Activated T-helper 2 cell treated with anti-CD3 and anti-CD28 coated beads, Interferon-gamma antibody, Interleukin-2, Interleukin-4, amounts not matched to agents 10 μg/mL and 5 μg/mL and 100 μg/mL, durations not matched to agents 14 hours and 24 hours and 36 hours (primary cell): ENCODE measurements around the gene FGF4. TPM values are rescaled to one million over a fixed set of nuclear protein-coding genes. Genes with fewer than 3 reads are reported as not detected.

ENCODE experiments used
- DNase-seq: peaks from one replicate; pipeline ENCODE4 v3.0.0; 2021; ENCODE audit warnings: low spot score
- H3K27ac Mint-ChIP-seq: one replicate; pipeline ENCODE4 v1.8.0; 2021; ENCODE audit warnings: mixed read lengths
- H3K27me3 Mint-ChIP-seq: one replicate; pipeline ENCODE4 v1.8.0; 2021; ENCODE audit warnings: low read depth, mixed read lengths
- H3K36me3 Mint-ChIP-seq: one replicate; pipeline ENCODE4 v1.8.0; 2021; ENCODE audit warnings: low read depth, mixed read lengths
- H3K4me1 Mint-ChIP-seq: one replicate; pipeline ENCODE4 v1.8.0; 2021; ENCODE audit warnings: low read depth, mixed read lengths
- H3K4me3 Mint-ChIP-seq: one replicate; pipeline ENCODE4 v1.8.0; 2021; ENCODE audit warnings: low read depth, mild to moderate bottlenecking, moderate library complexity, mixed read lengths
- H3K9me3 Mint-ChIP-seq: one replicate; pipeline ENCODE4 v1.8.0; 2021; ENCODE audit warnings: mixed read lengths
- intact Hi-C: fragments of 100-400 bp; cut with micrococcal nuclease; formaldehyde crosslinking; loops from one replicate; pipeline ENCODE4 v1.15.1; 2023
- total RNA-seq: library from RNA; stranded (reverse); gene quantifications from 2 replicates; pipeline ENCODE4 v1.2.3, GENCODE V29; 2022

Gene FGF4
- total RNA-seq, 1 donor from 2014 or later, result not detected

GRCh38 chr11:69748637-69749036 is 26.5 kb downstream of the FGF4 start:
- H3K4me3 Mint-ChIP-seq, result no peak overlapping the region
- no peaks in the 10 kb centered on the region for H3K27me3 Mint-ChIP-seq
- H3K27ac Mint-ChIP-seq, result no peak overlapping the region
- no peaks in the 10 kb centered on the region for H3K9me3 Mint-ChIP-seq
- no peaks in the 10 kb centered on the region for H3K36me3 Mint-ChIP-seq
- H3K4me1 Mint-ChIP-seq, result no peaks in the 10 kb centered on the region
- intact Hi-C loops, result no loop called here
- no peak for DNase-seq

DNA sequence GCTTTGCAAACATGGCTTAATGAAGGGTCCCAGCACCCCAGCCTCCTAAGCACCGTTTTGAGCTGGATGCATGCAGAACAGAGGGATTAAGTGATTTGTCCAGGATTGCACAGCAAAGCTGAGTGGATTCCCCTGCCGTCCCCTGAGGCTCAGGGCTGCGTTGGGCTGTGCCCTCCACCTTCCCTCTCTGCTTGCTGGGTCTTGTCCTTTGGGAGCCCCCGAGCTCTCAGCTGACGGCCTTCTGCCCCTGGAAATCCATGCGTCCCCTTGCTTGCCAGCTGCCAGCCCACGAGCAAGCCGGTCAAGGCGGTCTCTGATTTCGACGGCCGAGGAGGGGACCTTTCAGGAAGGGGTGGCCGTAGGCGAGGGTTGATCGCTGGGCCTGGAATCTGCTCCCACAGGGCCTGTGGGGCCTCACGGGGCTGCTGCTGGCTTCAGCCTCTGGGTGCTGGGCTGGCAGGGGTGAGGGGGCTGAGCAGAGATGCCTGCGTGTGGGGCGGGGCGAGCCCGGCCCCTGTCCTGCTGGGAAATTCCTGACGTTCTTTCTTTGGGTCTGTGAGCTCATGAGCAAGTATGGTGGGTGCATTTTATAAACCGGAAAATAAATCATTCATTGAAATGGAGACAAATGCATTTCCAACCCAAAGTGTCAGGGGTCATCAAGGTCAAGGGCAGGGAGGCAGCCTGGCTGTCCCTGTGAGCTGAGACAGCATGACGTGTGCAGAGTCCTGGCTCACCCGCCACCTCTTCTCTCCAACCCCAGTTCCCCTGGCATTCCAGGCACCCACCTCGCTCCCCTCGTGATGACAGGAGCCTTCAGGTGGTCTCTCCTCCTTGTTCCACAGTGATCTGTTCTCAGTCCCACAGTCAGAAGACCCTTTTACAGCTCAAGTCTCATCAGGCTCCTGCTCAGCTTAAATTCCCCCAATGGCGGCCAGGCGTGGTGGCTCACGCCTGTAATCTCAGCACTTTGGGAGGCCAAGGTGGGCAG is 28.1 kb downstream of the FGF4 start:
- H3K9me3 Mint-ChIP-seq, result no peaks in the 10 kb centered on the region
- H3K27ac Mint-ChIP-seq, result no peak overlapping the region
- no peaks in the 10 kb centered on the region for H3K4me1 Mint-ChIP-seq
- intact Hi-C loops, result no loop called here
- H3K27me3 Mint-ChIP-seq, result no peaks in the 10 kb centered on the region
- DNase-seq, result no peak
- no peak overlapping the region for H3K4me3 Mint-ChIP-seq
- H3K36me3 Mint-ChIP-seq, result no peaks in the 10 kb centered on the region

GRCh38 chr11:69746140-69746539 is 29.0 kb downstream of the FGF4 start:
- Mint-ChIP-seq H3K9me3 (no peaks in the 10 kb centered on the region), H3K4me3 (no peak overlapping the region), H3K27me3 (no peaks in the 10 kb centered on the region), H3K4me1 (no peaks in the 10 kb centered on the region), H3K27ac (no peak overlapping the region), H3K36me3 (no peaks in the 10 kb centered on the region)
- intact Hi-C loops, result no loop called here
- DNase-seq, result no peak

DNA sequence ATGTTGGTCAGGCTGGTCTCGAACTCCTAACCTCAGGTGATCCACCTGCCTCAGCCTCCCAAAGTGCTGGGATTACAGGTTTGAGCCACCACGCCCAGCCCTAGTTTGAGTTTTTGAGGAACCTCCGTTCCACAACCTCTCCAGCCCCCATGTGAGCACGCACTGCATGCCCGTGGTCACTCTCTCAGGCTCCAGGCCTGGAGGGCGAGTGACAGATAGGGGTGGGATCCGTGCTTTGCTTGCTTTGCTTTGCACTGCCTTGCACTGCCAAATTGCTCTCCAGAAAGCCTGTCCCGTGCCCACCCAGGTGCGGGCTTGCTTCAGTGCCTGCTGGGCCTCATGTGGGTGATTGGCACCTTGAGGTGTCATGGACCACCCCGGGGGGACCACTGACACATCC is 29.9 kb downstream of the FGF4 start:
- H3K4me1 Mint-ChIP-seq, result no peaks in the 10 kb centered on the region
- intact Hi-C loops, result no loop called here
- no peak overlapping the region for H3K4me3 Mint-ChIP-seq
- no peak for DNase-seq
- H3K27me3 Mint-ChIP-seq, result no peaks in the 10 kb centered on the region
- no peaks in the 10 kb centered on the region for H3K36me3 Mint-ChIP-seq
- no peak overlapping the region for H3K27ac Mint-ChIP-seq
- no peaks in the 10 kb centered on the region for H3K9me3 Mint-ChIP-seq

GRCh38 chr11:69744435-69744834 is 30.7 kb downstream of the FGF4 start:
- Mint-ChIP-seq H3K4me1 (no peaks in the 10 kb centered on the region), H3K27ac (no peak overlapping the region), H3K4me3 (no peak overlapping the region), H3K9me3 (no peaks in the 10 kb centered on the region), H3K36me3 (no peaks in the 10 kb centered on the region), H3K27me3 (no peaks in the 10 kb centered on the region)
- no peak for DNase-seq
- intact Hi-C loops, result no loop called here

DNA sequence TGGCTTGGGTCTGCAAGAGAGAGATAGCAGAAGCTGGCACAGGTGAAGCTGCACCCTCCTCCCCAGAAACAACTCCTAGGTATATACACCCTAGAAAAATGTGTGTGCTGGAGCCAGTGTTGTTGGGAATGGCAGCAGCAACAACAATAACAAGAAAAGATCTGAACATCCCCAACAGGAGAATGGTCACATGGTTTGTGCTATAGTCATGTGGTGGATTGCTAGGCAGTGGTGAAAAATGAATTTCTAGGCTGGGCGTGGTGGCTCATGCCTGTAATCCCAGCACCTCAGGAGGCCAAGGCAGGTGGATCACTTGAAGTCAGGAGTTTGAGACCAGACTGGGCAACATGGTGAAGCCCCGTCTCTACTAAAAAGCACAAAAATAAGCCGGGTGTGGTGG is 40.3 kb downstream of the FGF4 start:
- no peak for DNase-seq
- intact Hi-C loops, result no loop called here
- Mint-ChIP-seq H3K9me3 (peaks cover 14% of the 10 kb centered on the region), H3K4me1 (no peaks in the 10 kb centered on the region), H3K36me3 (no peaks in the 10 kb centered on the region), H3K27me3 (no peaks in the 10 kb centered on the region), H3K27ac (no peak overlapping the region), H3K4me3 (no peak overlapping the region)

DNA sequence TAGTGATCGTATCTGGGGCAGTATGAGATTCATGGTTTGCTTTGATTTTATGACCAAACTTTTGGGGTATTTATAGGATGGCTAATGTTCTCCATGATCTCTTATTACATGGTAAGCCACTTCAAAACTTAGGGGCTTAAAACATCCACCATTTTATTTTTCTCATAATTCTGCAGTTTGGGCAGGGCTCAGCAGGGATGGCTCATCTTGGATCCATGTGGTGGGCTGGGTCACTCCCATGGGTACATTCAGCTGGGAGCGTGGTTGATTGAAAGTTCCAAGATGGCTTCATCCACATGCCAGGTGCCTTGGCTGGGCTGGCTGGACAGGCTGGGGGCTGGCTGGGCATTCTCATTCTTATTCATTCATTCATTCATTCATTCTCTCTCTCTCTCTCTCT is 40.8 kb downstream of the FGF4 start:
- H3K27me3 Mint-ChIP-seq, result no peaks in the 10 kb centered on the region
- H3K4me1 Mint-ChIP-seq, result no peaks in the 10 kb centered on the region
- H3K9me3 Mint-ChIP-seq, result peaks cover 14% of the 10 kb centered on the region
- intact Hi-C loops, result no loop called here
- H3K4me3 Mint-ChIP-seq, result no peak overlapping the region
- DNase-seq, result no peak
- H3K36me3 Mint-ChIP-seq, result no peaks in the 10 kb centered on the region
- no peak overlapping the region for H3K27ac Mint-ChIP-seq

GRCh38 chr11:69732910-69733309 is 42.2 kb downstream of the FGF4 start:
- Mint-ChIP-seq H3K36me3 (no peaks in the 10 kb centered on the region), H3K27me3 (no peaks in the 10 kb centered on the region), H3K27ac (no peak overlapping the region), H3K4me1 (no peaks in the 10 kb centered on the region), H3K4me3 (no peak overlapping the region), H3K9me3 (peaks cover 13% of the 10 kb centered on the region)
- intact Hi-C loops, result no loop called here
- DNase-seq, result no peak

DNA sequence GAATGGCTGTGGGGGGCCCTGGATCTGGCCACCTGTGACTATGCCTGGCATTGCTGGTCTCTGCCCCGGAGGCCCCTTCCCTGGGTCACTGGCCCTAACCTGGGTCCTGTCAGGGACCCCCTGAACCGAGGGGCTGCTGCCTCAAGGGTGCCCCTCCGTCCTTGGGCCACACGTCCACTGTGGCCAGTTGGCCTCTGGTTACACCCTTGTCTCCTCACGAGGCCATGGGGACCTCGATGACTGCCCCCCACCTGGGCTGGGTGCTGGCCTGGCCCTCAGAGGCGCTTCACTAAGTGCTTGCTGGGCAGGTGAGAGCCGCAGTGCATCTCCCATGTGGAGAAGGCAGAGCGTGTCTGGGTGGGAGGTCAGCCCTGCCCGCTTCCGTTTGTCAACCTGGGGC is 44.0 kb downstream of the FGF4 start:
- Mint-ChIP-seq H3K9me3 (peaks cover 9% of the 10 kb centered on the region), H3K36me3 (no peaks in the 10 kb centered on the region), H3K4me3 (no peak overlapping the region), H3K4me1 (no peaks in the 10 kb centered on the region), H3K27ac (no peak overlapping the region), H3K27me3 (peaks cover 2% of the 10 kb centered on the region)
- intact Hi-C loops, result no loop called here
- no peak for DNase-seq

DNA sequence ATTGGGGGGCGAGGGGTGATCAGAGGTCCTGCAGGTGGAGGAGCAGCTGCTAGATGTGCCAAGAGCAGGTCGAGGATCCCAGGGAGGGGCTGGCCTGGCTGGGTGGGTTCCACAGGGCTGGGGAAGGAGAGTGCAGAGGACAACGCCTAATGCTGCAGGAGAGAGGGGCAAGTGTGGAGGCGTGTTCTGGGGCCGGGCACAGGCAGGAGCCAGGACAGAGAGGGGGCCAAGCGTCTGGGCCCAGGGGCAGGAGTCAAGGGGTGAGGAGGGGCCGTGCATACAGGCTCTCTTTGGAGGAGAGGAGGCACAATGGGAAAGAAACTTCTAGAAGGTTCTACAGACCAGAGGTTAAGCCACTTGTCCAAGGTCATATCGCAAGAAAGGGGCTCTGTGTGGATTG is 44.6 kb downstream of the FGF4 start:
- H3K27me3 Mint-ChIP-seq, result peaks cover 6% of the 10 kb centered on the region
- intact Hi-C loops, result no loop called here
- H3K36me3 Mint-ChIP-seq, result no peaks in the 10 kb centered on the region
- no peak overlapping the region for H3K4me3 Mint-ChIP-seq
- DNase-seq, result no peak
- no peaks in the 10 kb centered on the region for H3K4me1 Mint-ChIP-seq
- no peak overlapping the region for H3K27ac Mint-ChIP-seq
- H3K9me3 Mint-ChIP-seq, result peaks cover 9% of the 10 kb centered on the region

DNA sequence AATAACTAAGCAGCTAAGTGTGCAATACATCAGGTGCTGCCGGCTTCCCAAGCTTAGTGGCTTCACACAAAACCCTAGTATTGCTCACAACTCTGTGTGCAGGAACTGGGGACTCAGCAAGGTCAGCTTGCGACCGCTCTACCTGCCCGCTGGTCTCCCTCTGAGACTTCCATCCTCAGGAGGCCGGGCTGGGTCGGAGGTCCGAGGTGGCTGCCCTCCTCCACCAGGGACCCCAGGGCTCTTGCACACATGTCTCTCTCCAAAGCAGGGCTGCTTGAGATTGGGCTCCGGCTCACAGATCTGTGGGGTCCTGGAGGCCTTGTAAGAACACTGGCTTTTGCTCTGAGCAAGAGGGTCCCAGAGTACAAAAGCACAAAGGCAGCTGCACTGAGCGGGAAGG is 45.9 kb downstream of the FGF4 start:
- intact Hi-C loops, result no loop called here
- H3K9me3 Mint-ChIP-seq, result peaks cover 3% of the 10 kb centered on the region
- DNase-seq, result no peak
- H3K4me1 Mint-ChIP-seq, result no peaks in the 10 kb centered on the region
- peaks cover 14% of the 10 kb centered on the region for H3K27me3 Mint-ChIP-seq
- H3K27ac Mint-ChIP-seq, result no peak overlapping the region
- H3K4me3 Mint-ChIP-seq, result no peak overlapping the region
- H3K36me3 Mint-ChIP-seq, result no peaks in the 10 kb centered on the region

DNA sequence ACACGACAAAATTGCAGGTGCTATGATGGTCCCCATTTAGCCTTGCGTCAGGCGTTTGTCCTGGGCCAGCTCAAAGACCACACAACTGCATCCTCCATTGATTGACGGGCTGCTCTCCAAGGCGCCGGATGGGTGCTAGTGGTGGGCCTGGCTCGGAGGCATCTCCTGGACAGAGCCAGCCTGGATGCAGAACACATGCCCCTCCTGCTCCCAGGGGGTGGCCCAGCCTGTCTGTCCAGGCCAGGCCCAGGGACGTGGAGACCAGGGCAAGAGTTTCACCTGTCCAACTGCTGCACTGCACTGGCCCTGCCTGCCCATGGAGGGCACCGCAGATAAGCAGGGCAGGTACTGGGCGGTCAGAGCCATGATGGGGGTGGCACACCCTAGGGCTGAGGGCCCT is 47.9 kb downstream of the FGF4 start:
- Mint-ChIP-seq H3K9me3 (no peaks in the 10 kb centered on the region), H3K27ac (no peak overlapping the region)

GRCh38 chr11:69726481-69726880 is 48.7 kb downstream of the FGF4 start:
- Mint-ChIP-seq H3K36me3 (no peaks in the 10 kb centered on the region), H3K9me3 (no peaks in the 10 kb centered on the region), H3K27ac (no peak overlapping the region), H3K27me3 (peaks cover 21% of the 10 kb centered on the region), H3K4me3 (no peak overlapping the region), H3K4me1 (no peaks in the 10 kb centered on the region)
- no peak for DNase-seq
- intact Hi-C loops, result no loop called here

More for the DNA sequence above, 47.9 kb downstream of the FGF4 start:
- Mint-ChIP-seq H3K4me1 (no peaks in the 10 kb centered on the region), H3K4me3 (no peak overlapping the region), H3K27me3 (peaks cover 18% of the 10 kb centered on the region), H3K36me3 (no peaks in the 10 kb centered on the region)
- no peak for DNase-seq
- intact Hi-C loops, result no loop called here
